ENCODE measurements around the gene TEAD3.

The TEAD3 gene

GRCh38 chr6:35490821-35491557, 5.9 kb downstream of the TEAD3 start:
- no peak for DNase-seq

GRCh38 chr6:35489995-35490791, 6.7 kb downstream of the TEAD3 start:
- no peak for DNase-seq

- DNase-seq: no peak
Observed at GRCh38 chr6:35489066-35489465, 7.8 kb downstream of the TEAD3 start.

- no peak for DNase-seq
Observed at GRCh38 chr6:35488517-35488862, 8.4 kb downstream of the TEAD3 start.

GRCh38 chr6:35487658-35488516, 9.0 kb downstream of the TEAD3 start:
- DNase-seq: no peak

GRCh38 chr6:35486005-35486925, 10.6 kb downstream of the TEAD3 start:
- DNase-seq: no peak

GRCh38 chr6:35485402-35485877, 11.4 kb downstream of the TEAD3 start:
- no peak for DNase-seq

- no peak for DNase-seq
Observed at GRCh38 chr6:35484921-35485392, 11.9 kb downstream of the TEAD3 start.

- DNase-seq: no peak
Observed at GRCh38 chr6:35483893-35484645, 12.8 kb downstream of the TEAD3 start.

- DNase-seq: no peak
Observed at GRCh38 chr6:35483490-35483889, 13.4 kb downstream of the TEAD3 start.

- DNase-seq: no peak
Observed at GRCh38 chr6:35483062-35483461, 13.8 kb downstream of the TEAD3 start.

- DNase-seq: no peak
Observed at GRCh38 chr6:35481226-35481625, 15.7 kb downstream of the TEAD3 start.

GRCh38 chr6:35480176-35480575, 16.7 kb downstream of the TEAD3 start:
- no peak for DNase-seq

GRCh38 chr6:35478259-35478658, 18.6 kb downstream of the TEAD3 start:
- no peak for DNase-seq

- DNase-seq: no peak
Observed at GRCh38 chr6:35477551-35478179, 19.2 kb downstream of the TEAD3 start.

GRCh38 chr6:35477028-35477427, 19.9 kb downstream of the TEAD3 start:
- no peak for DNase-seq

- DNase-seq: no peak
Observed at GRCh38 chr6:35476004-35476403, 20.9 kb downstream of the TEAD3 start.

GRCh38 chr6:35475573-35475972, 21.3 kb downstream of the TEAD3 start:
- DNase-seq: no peak

GRCh38 chr6:35474942-35475570, 21.8 kb downstream of the TEAD3 start:
- DNase-seq: no peak

All from NCI-H2081 (cell line).